MM.1S (cell line): ENCODE measurements around the gene RASGEF1C.

ENCODE experiments used
- DNase-seq: peaks from one replicate; pipeline ENCODE4 v3.0.0-alpha.2; 2015
- H2AFZ ChIP-seq: fragments of 300-600 bp; sonication (generic); 2 replicates; pipeline ENCODE4 v1.6.0; 2016; ENCODE audit warnings: antibody characterized with exemption, low read length
- H3F3A ChIP-seq: fragments of 300-600 bp; sonication (generic); 2 replicates; pipeline ENCODE4 v1.6.1; 2016; ENCODE audit warnings: mild to moderate bottlenecking, antibody characterized with exemption, low read length, moderate library complexity, mixed read lengths; ENCODE audit not compliant: insufficient read depth
- H3K27ac ChIP-seq: fragments of 300-600 bp; sonication (generic); 2 replicates; pipeline ENCODE4 v1.5.1; 2016; ENCODE audit warnings: mild to moderate bottlenecking, low read length
- H3K27me3 ChIP-seq: fragments of 300-600 bp; sonication (generic); replicated peaks from 2 replicates; pipeline ENCODE4 v1.6.0; 2016; ENCODE audit warnings: low read length; ENCODE audit not compliant: insufficient read depth
- H3K36me3 ChIP-seq: fragments of 300-600 bp; sonication (generic); replicated peaks from 2 replicates; pipeline ENCODE4 v1.6.1; 2016; ENCODE audit warnings: mild to moderate bottlenecking, low read length, mixed read lengths; ENCODE audit not compliant: insufficient read depth
- H3K4me1 ChIP-seq: fragments of 300-600 bp; sonication (generic); 2 replicates; pipeline ENCODE4 v1.6.1; 2016; ENCODE audit warnings: low read length, mixed read lengths
- H3K4me2 ChIP-seq: fragments of 300-600 bp; sonication (generic); 2 replicates; pipeline ENCODE4 v1.6.0; 2016; ENCODE audit warnings: low read depth, low read length
- H3K4me3 ChIP-seq: fragments of 300-600 bp; sonication (generic); 2 replicates; pipeline ENCODE4 v1.5.1; 2016; ENCODE audit warnings: low read length, mixed read lengths
- H3K79me2 ChIP-seq: fragments of 300-600 bp; sonication (generic); 2 replicates; pipeline ENCODE4 v1.6.1; 2016; ENCODE audit warnings: mixed run types, low read length, mixed read lengths
- H3K9ac ChIP-seq: fragments of 300-600 bp; sonication (generic); 2 replicates; pipeline ENCODE4 v1.6.1; 2016; ENCODE audit warnings: low read length, mixed read lengths
- H3K9me2 ChIP-seq: fragments of 300-600 bp; sonication (generic); replicated peaks from 2 replicates; pipeline ENCODE4 v1.6.1; 2016; ENCODE audit warnings: mild to moderate bottlenecking, low read length, mixed read lengths; ENCODE audit not compliant: insufficient read depth
- H3K9me3 ChIP-seq: fragments of 300-600 bp; sonication (generic); replicated peaks from 2 replicates; pipeline ENCODE4 v1.6.1; 2016; ENCODE audit warnings: mild to moderate bottlenecking, low read length, mixed read lengths; ENCODE audit not compliant: insufficient read depth
- H4K20me1 ChIP-seq: fragments of 300-600 bp; sonication (generic); 2 replicates; pipeline ENCODE4 v1.6.1; 2016; ENCODE audit warnings: mild to moderate bottlenecking, low read length, moderate library complexity, mixed read lengths; ENCODE audit not compliant: insufficient read depth
- CTCF ChIP-seq: fragments of 300-600 bp; sonication (generic); IDR thresholded peaks from 2 replicates; pipeline ENCODE4 v1.5.1; 2016; ENCODE audit warnings: antibody characterized with exemption, low read length, mixed read lengths
- EZH2 ChIP-seq: fragments of 300-600 bp; sonication (generic); optimal IDR thresholded peaks from 2 replicates; pipeline ENCODE3; 2017; ENCODE audit warnings: low read depth, mild to moderate bottlenecking, antibody characterized with exemption, low read length, mixed read lengths
- EZH2phosphoT487 ChIP-seq: fragments of 300-600 bp; sonication (generic); IDR thresholded peaks from 2 replicates; pipeline ENCODE4 v1.6.1; 2018; ENCODE audit warnings: antibody characterized with exemption, low read length

RASGEF1C gene

GRCh38 chr5:180206993-180207392 lies 2.0 kb downstream of the RASGEF1C start:
- no peaks in the 10 kb centered on the region for H3K4me1 ChIP-seq
- no peak for DNase-seq
- TF ChIP-seq CTCF (no peak), EZH2phosphoT487 (no peak), EZH2 (no peak)
- no peaks in the 10 kb centered on the region for H4K20me1 ChIP-seq
- H3K27ac ChIP-seq, result no peak overlapping the region
- H3K9me3 ChIP-seq, result no peaks in the 10 kb centered on the region
- H3K9me2 ChIP-seq, result no peaks in the 10 kb centered on the region
- no peak overlapping the region for H3K4me3 ChIP-seq
- H3K79me2 ChIP-seq, result no peaks in the 10 kb centered on the region
- no peak overlapping the region for H2AFZ ChIP-seq
- no peaks in the 10 kb centered on the region for H3F3A ChIP-seq
- no peaks in the 10 kb centered on the region for H3K36me3 ChIP-seq
- peaks cover 4% of the 10 kb centered on the region; the same call in 1 of the 2 replicates for H3K27me3 ChIP-seq
- no peak overlapping the region for H3K9ac ChIP-seq
- H3K4me2 ChIP-seq, result no peak overlapping the region

GRCh38 chr5:180205916-180206315 lies 3.1 kb downstream of the RASGEF1C start:
- Histone ChIP-seq H3K27me3 (peaks cover 4% of the 10 kb centered on the region; the same call in 1 of the 2 replicates), H3K4me3 (no peak overlapping the region), H3K27ac (no peak overlapping the region), H3K79me2 (no peaks in the 10 kb centered on the region), H4K20me1 (no peaks in the 10 kb centered on the region), H3K4me1 (no peaks in the 10 kb centered on the region), H3K9me3 (no peaks in the 10 kb centered on the region), H2AFZ (no peak overlapping the region), H3K4me2 (no peak overlapping the region), H3K9ac (no peak overlapping the region), H3F3A (no peaks in the 10 kb centered on the region), H3K9me2 (no peaks in the 10 kb centered on the region), H3K36me3 (no peaks in the 10 kb centered on the region)
- no peak for DNase-seq
- TF ChIP-seq EZH2phosphoT487, result no peak
- TF ChIP-seq EZH2, result no peak
- no peak for TF ChIP-seq CTCF

GRCh38 chr5:180204276-180204819 lies 4.7 kb downstream of the RASGEF1C start:
- Histone ChIP-seq H3K4me3 (no peak overlapping the region), H4K20me1 (no peaks in the 10 kb centered on the region), H3F3A (no peaks in the 10 kb centered on the region), H3K9me3 (no peaks in the 10 kb centered on the region), H3K36me3 (no peaks in the 10 kb centered on the region), H2AFZ (no peak overlapping the region), H3K4me1 (no peaks in the 10 kb centered on the region), H3K9me2 (no peaks in the 10 kb centered on the region), H3K27ac (no peak overlapping the region), H3K9ac (no peak overlapping the region), H3K79me2 (no peaks in the 10 kb centered on the region), H3K27me3 (peaks cover 4% of the 10 kb centered on the region; the same call in 1 of the 2 replicates), H3K4me2 (no peak overlapping the region)
- no peak for TF ChIP-seq CTCF
- TF ChIP-seq EZH2, result no peak
- TF ChIP-seq EZH2phosphoT487, result no peak
- no peak for DNase-seq
